HG03280 (cell line): ENCODE data around the gene NLGN4X.

ENCODE experiments used
- ATAC-seq: cut with Tn5 transposase; IDR thresholded peaks from one replicate; pipeline ENCODE4 v1.9.1; 2021; ENCODE audit warnings: mild to moderate bottlenecking, moderate library complexity; ENCODE audit not compliant: unreplicated experiment

NLGN4X gene

GRCh38 chrX:6228720-6229119, at the start of gene NLGN4X:
TSS of gene NLGN4X (minus strand) at chrX:6228867. CDS start at chrX:6151466, 77,401 bp downstream.
- ATAC-seq, result no peak

- no peak for ATAC-seq
These were observed 37.4 kb upstream of the NLGN4X start for GRCh38 chrX:6266041-6266440.

- ATAC-seq, result no peak
These were observed 34.3 kb upstream of the NLGN4X start for GRCh38 chrX:6262959-6263358.

- ATAC-seq, result no peak
These were observed 28.4 kb upstream of the NLGN4X start for GRCh38 chrX:6257025-6257424.

- no peak for ATAC-seq
These were observed 16.0 kb upstream of the NLGN4X start for GRCh38 chrX:6244666-6245065.

- ATAC-seq, result no peak
These were observed 9.9 kb upstream of the NLGN4X start for GRCh38 chrX:6238576-6238975.

GRCh38 chrX:6227935-6228334, 732 bp downstream of the NLGN4X start:
- no peak for ATAC-seq

- no peak for ATAC-seq
These were observed 1.2 kb downstream of the NLGN4X start for GRCh38 chrX:6227453-6227835.

- no peak for ATAC-seq
These were observed 1.8 kb downstream of the NLGN4X start for GRCh38 chrX:6226596-6227452.

- no peak for ATAC-seq
These were observed 2.6 kb downstream of the NLGN4X start for GRCh38 chrX:6225911-6226595.

- ATAC-seq, result no peak
These were observed 3.3 kb downstream of the NLGN4X start for GRCh38 chrX:6225288-6225910.

- ATAC-seq, result no peak
These were observed 5.2 kb downstream of the NLGN4X start for GRCh38 chrX:6223516-6223915.

GRCh38 chrX:6210230-6210629, 18.4 kb downstream of the NLGN4X start:
- ATAC-seq, result no peak

- no peak for ATAC-seq
These were observed 25.0 kb downstream of the NLGN4X start for GRCh38 chrX:6203462-6204215.

GRCh38 chrX:6199486-6199885, 29.2 kb downstream of the NLGN4X start:
- ATAC-seq, result no peak

- no peak for ATAC-seq
These were observed 41.4 kb downstream of the NLGN4X start for GRCh38 chrX:6187256-6187655.

- no peak for ATAC-seq
These were observed 43.7 kb downstream of the NLGN4X start for GRCh38 chrX:6184900-6185515.

GRCh38 chrX:6175914-6176313, 52.8 kb downstream of the NLGN4X start:
- no peak for ATAC-seq

- no peak for ATAC-seq
These were observed 58.2 kb downstream of the NLGN4X start for GRCh38 chrX:6170424-6170823.

GRCh38 chrX:6169407-6169806, 59.3 kb downstream of the NLGN4X start:
- no peak for ATAC-seq

- ATAC-seq, result no peak
These were observed 64.9 kb downstream of the NLGN4X start for GRCh38 chrX:6163721-6164120.
